Activated naive CD4-positive, alpha-beta T cell treated with anti-CD3 and anti-CD28 coated beads, Interleukin-2, amount 50 U/mL, for 72 hours (primary cell): Measurements from ENCODE around the gene CCDC81. TPM values are rescaled to one million over a fixed set of nuclear protein-coding genes. Genes with fewer than 3 reads are reported as not detected.
"Not testable (repeated sequence)": the region's sequence is repeated elsewhere in the genome, so short reads cannot be mapped to it uniquely, and the experiment has no call there.

Source experiments
- ATAC-seq, 2 donors: fragments of 150-1000 bp; cut with Tn5 transposase; 2 replicates each; pipeline ENCODE4 v1.10.0; 2021; ENCODE audit warnings: mild to moderate bottlenecking in 2 of 2, moderate library complexity in 2 of 2
- DNase-seq, 2 donors: peaks; one replicate each; pipeline ENCODE4 v3.0.0; 2021 to 2022; ENCODE audit warnings: low spot score in 2 of 2
- H3K27ac Mint-ChIP-seq, 2 donors: one replicate each; pipeline ENCODE4 v1.8.0; 2022; ENCODE audit warnings: mild to moderate bottlenecking in 2 of 2, mixed read lengths in 2 of 2
- H3K36me3 Mint-ChIP-seq, 2 donors: one replicate each; pipeline ENCODE4 v1.8.0; 2022; ENCODE audit warnings: mixed read lengths in 2 of 2
- H3K9me3 Mint-ChIP-seq, 2 donors: one replicate each; pipeline ENCODE4 v1.8.0; 2022; ENCODE audit warnings: mixed read lengths in 2 of 2
- total RNA-seq, 2 donors: library from RNA; stranded (reverse); gene quantifications; one replicate each; pipeline ENCODE4 v1.2.3, GENCODE V29; 2022

Gene CCDC81
- total RNA-seq, 2 donors from 2014 or later = 0.66 to 2.6 TPM

- Mint-ChIP-seq H3K36me3 (peaks cover 4 to 14% of the 10 kb centered on the region in 2 donors), H3K27ac (no peak overlapping the region), H3K9me3 (peaks cover 0 to 6% of the 10 kb centered on the region in 2 donors)
- ATAC-seq = no peak
- no peak for DNase-seq
These were observed 3.3 kb downstream of the CCDC81 start for GRCh38 chr11:86377972-86378371.

DNA sequence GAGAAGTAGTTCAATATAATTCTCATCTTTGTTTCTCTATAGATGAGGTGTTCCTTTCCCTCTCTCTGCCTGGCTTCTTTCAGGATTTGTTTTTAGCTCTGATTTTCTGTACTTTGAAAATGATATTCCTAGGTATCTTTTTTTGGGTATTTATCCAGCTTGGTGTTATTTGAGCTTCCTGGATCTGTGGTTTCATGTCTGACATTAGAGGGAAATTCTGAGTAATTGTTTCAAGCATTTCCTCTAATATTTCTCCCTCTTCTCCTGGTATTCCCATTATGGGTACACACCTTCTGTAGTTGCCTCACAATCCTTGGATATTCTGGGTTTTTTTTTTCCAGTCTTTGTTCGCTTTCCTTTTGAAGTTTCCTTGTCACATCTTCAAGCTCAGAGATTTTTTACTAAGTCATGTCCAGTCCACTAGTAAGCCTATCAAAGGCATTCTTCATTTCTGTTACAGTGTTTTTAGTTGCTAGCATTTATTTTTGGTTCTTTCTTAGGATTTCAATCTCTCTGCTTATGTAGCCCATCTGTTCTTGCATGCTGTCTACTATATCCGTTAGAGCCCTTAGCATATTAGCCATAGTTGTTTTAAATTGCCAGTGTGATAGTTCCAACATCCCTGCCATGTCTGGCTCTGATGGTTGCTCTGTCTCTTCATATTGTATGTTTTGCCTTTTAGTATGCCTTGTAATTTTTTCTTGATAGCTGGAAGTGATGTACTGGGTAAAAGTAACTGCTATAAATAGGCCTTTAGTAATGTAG, 5.8 kb downstream of the CCDC81 start:
- Mint-ChIP-seq H3K9me3 (peaks cover 0 to 6% of the 10 kb centered on the region in 2 donors), H3K36me3 (peaks cover 0 to 10% of the 10 kb centered on the region in 2 donors), H3K27ac (no peak overlapping the region)
- ATAC-seq (no peak), DNase-seq (no peak)

- no peaks in the 10 kb centered on the region for H3K9me3 Mint-ChIP-seq
- H3K27ac Mint-ChIP-seq = no peak overlapping the region
- ATAC-seq (no peak), DNase-seq (no peak)
- H3K36me3 Mint-ChIP-seq = no peaks in the 10 kb centered on the region
These were observed 8.6 kb downstream of the CCDC81 start for GRCh38 chr11:86383041-86383955.

- H3K27ac Mint-ChIP-seq = no peak overlapping the region
These were observed 11.6 kb downstream of the CCDC81 start for GRCh38 chr11:86386283-86386682.

DNA sequence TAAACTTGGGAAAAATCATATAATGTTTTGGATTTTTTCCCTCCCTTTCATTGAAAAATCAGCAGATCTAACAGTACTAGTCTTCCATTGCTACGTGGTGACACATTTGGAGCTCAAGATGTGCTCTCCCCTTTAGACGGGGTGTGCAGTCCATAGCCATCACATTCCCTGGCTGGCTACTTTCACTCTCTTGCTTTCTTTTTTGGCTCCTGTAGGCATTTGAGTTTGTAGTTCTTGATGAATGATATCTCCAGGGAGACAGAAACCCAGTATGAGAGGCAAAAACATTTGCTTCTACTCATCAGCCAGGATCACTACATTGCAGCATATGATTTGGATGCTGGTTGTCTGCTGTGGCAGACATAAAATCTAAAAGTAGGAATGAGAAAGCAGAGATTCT, 12.1 kb downstream of the CCDC81 start:
- DNase-seq = no peak
- no peaks in the 10 kb centered on the region for H3K36me3 Mint-ChIP-seq
- peaks cover 0 to 4% of the 10 kb centered on the region in 2 donors for H3K9me3 Mint-ChIP-seq
- no peak overlapping the region for H3K27ac Mint-ChIP-seq
- no peak for ATAC-seq

More at GRCh38 chr11:86386283-86386682, 11.6 kb downstream of the CCDC81 start:
- no peak for ATAC-seq
- H3K36me3 Mint-ChIP-seq = no peaks in the 10 kb centered on the region
- DNase-seq = no peak
- peaks cover 0 to 4% of the 10 kb centered on the region in 2 donors for H3K9me3 Mint-ChIP-seq

- ATAC-seq = no peak
- Mint-ChIP-seq H3K27ac (no peak overlapping the region), H3K36me3 (no peaks in the 10 kb centered on the region), H3K9me3 (peaks cover 0 to 4% of the 10 kb centered on the region in 2 donors)
- DNase-seq = no peak
These were observed 13.5 kb downstream of the CCDC81 start for GRCh38 chr11:86388198-86388597.

- no peak overlapping the region for H3K27ac Mint-ChIP-seq
- ATAC-seq (no peak), DNase-seq (no peak)
- H3K9me3 Mint-ChIP-seq = peaks cover 0 to 4% of the 10 kb centered on the region in 2 donors
- no peaks in the 10 kb centered on the region for H3K36me3 Mint-ChIP-seq
These were observed 15.8 kb downstream of the CCDC81 start for GRCh38 chr11:86390487-86390886.

GRCh38 chr11:86395061-86395551, 20.4 kb downstream of the CCDC81 start:
- H3K9me3 Mint-ChIP-seq = no peaks in the 10 kb centered on the region
- no peak overlapping the region for H3K27ac Mint-ChIP-seq

DNA sequence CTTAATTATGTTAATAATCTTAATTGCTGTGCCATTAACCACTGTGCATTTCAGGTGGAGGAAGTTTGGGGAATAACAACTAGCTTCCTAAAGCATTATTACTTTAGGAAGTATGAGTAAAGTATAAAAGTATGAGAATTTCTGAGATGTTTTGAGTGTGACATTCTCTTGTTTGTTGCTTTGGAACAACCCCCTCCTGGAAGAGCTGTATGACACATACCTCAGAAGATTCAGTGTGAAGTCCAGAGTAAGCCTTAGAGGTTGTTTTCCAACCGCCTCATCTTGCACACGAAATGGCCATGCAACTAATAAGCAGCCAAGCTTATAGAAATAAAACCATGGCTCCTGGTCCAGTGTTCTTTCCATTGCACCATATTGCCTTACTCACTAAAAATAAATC, 21.7 kb downstream of the CCDC81 start:
- H3K9me3 Mint-ChIP-seq = no peaks in the 10 kb centered on the region
- H3K36me3 Mint-ChIP-seq = no peaks in the 10 kb centered on the region
- no peak overlapping the region for H3K27ac Mint-ChIP-seq
- DNase-seq = no peak
- no peak for ATAC-seq

More at GRCh38 chr11:86395061-86395551, 20.4 kb downstream of the CCDC81 start:
- ATAC-seq (no peak), DNase-seq (no peak)
- no peaks in the 10 kb centered on the region for H3K36me3 Mint-ChIP-seq

DNA sequence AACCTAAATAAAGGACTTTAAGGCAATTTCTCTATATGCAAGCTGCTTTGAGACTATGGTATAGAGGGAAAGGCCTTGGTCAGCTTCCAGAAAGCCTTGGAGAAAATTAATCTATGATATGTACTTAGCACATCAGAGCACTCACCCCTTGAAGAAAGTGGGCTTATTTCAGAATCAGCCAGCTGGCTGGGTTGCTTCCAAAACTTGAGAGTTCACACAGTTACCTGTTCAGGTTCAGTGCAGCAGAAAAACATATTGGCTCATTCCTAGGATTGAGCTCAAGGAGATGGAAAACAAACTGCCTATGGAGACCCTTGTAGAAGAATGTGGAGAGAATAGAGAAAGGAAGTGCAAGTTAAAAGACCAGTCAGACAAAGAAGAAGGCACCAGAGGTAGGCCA, 22.7 kb downstream of the CCDC81 start:
- Mint-ChIP-seq H3K36me3 (no peaks in the 10 kb centered on the region), H3K27ac (no peak overlapping the region), H3K9me3 (no peaks in the 10 kb centered on the region)
- ATAC-seq = no peak
- DNase-seq = no peak

DNA sequence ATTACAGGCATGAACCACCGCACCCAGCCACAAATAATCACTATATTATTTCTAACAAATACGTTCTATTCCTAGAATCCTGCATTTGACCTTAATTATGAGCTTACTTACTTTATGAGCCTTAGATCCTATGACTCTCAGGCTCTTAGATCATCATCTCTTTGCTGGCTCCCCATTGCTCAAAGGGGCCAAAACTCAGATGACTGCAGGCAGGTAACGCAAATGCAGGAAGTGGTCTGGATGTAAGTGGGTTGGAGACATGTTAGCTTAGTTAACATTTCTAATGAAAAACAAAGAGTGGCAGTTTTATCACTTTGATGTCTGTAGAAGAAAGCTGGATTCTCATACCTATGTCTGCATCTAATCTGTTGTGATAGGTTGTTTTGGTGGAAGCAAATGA, 23.4 kb downstream of the CCDC81 start:
- Mint-ChIP-seq H3K27ac (no peak overlapping the region), H3K36me3 (no peaks in the 10 kb centered on the region), H3K9me3 (no peaks in the 10 kb centered on the region)
- ATAC-seq (no peak), DNase-seq (no peak)

DNA sequence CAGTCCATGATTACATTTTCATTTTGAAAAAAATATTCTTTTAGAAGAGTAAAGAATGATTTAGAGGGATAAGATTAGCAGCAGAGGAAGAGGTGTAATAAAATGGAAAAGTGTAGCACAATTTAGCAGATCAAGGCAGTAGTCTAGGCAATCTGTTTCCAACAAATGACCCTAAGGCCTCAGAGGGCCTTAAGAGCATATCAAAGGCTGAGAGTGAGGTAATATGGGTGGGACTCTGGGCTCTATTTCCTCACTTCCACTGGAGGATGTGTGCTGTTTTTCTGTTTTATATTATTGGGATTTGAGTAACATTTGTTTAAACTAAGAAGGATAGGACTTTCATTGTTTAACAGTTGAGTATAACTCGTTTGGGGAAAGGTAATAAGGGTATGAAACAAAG, 28.8 kb downstream of the CCDC81 start:
- Mint-ChIP-seq H3K9me3 (no peaks in the 10 kb centered on the region), H3K36me3 (no peaks in the 10 kb centered on the region), H3K27ac (no peak overlapping the region)
- no peak for DNase-seq
- ATAC-seq = no peak

GRCh38 chr11:86408845-86409244, 34.2 kb downstream of the CCDC81 start:
- ATAC-seq (no peak), DNase-seq (no peak)
- Mint-ChIP-seq H3K9me3 (no peaks in the 10 kb centered on the region), H3K36me3 (no peaks in the 10 kb centered on the region), H3K27ac (no peak overlapping the region)

DNA sequence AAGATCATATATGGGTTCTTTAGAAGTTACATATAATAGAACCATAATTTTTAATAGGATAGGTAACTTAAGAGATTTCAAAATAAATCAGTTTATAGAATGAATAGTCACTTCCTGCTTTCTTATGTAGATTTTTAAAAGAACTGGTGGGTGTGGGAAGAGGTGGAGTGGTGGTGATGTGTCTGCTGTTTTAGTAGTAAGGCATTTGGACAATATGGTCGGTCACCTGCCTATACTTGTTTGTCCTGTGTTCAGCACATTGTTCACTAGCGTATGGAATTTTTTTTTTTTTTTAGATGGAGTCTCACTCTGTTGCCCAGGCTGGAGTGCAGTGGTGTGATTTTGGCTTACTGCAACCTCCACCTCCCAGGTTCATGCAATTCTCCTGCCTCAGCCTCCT, 39.3 kb downstream of the CCDC81 start:
- Mint-ChIP-seq H3K27ac (no peak overlapping the region), H3K9me3 (no peaks in the 10 kb centered on the region), H3K36me3 (no peaks in the 10 kb centered on the region)
- DNase-seq (no peak), ATAC-seq (no peak)

DNA sequence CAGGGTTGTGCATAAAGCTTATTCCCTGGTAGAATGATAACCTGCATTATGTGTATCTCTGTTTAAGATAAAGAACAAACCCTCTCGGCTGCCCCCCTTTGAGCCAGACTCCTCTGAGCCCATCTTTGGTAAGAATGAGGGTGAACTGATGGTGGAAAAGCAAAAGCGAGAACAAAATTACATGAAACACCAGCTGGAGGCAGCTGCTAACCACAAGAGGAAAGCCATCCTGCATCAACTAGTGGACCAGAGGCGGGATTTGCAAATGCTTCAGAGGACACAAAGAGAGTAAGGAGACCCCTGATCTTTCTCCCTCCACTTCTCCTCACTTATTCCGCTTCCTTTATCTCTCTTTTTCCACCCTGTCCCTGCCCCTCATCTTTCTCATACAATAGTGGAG, 40.3 kb downstream of the CCDC81 start:
- no peaks in the 10 kb centered on the region for H3K9me3 Mint-ChIP-seq
- no peak overlapping the region for H3K27ac Mint-ChIP-seq
- no peak for ATAC-seq
- H3K36me3 Mint-ChIP-seq = no peaks in the 10 kb centered on the region
- no peak for DNase-seq

- H3K9me3 Mint-ChIP-seq = no peaks in the 10 kb centered on the region
- ATAC-seq (no peak), DNase-seq (no peak)
- no peak overlapping the region for H3K27ac Mint-ChIP-seq
- H3K36me3 Mint-ChIP-seq = no peaks in the 10 kb centered on the region
These were observed 41.8 kb downstream of the CCDC81 start for GRCh38 chr11:86416494-86416893.

DNA sequence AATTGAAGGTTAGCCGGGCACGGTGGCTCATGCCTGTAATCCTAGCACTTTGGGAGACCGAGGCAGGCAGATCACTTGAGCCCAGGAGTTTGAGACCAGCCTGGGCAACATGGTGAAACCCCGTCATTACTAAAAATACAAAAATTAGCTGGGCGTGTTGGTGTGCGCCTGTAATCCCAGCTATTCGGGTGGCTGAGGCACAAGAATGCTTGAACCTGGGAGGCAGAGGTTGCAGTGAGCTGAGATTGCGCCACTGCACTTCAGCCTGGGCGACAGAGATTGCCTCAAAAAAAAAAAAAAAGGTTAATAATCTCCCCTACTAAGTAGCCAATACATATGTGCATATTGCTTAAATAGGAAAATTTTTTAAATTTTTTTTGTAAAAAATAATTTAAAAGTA, 42.3 kb downstream of the CCDC81 start:
- H3K9me3 Mint-ChIP-seq, H3K27ac Mint-ChIP-seq, ATAC-seq, DNase-seq, H3K36me3 Mint-ChIP-seq: not testable (repeated sequence)
